NCI-H510A (cell line): Measurements from ENCODE around the gene OGG1.

Source experiments
- DNase-seq: peaks from one replicate; lab custom pipeline; 2025; lab: John Stamatoyannopoulos, UW

The OGG1 gene

GRCh38 chr3:9727743-9728142, 22.0 kb upstream of the OGG1 start:
- DNase-seq: no peak

GRCh38 chr3:9729419-9729818, 20.3 kb upstream of the OGG1 start:
- no peak for DNase-seq

DNA sequence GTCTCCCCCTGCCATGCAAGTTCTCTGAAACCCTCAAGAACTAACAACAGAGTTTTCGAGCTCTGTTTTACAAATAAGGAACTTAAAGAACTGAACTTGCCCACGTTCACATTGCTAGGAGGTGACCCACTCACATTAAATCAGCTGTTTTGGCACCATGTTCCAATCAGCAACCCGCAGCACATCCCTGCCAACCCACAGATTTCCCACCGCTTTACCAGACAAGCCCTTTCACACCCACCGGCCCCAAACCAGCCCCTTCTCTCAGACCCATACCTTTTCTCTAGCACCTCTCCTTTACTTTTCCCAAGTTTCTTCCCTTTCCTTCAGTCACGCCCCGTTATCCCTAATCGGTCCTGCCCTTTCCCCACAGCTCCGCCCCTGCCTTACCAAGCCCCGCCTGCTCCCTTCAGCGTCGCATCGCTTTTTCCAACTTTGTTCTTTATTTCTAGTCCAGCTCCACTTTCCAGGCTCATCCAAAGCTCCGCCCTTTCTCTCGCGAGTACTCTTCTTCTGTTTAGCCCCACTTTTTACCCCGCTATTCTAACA, 19.0 kb upstream of the OGG1 start:
- DNase-seq: peak; percentile 54

DNA sequence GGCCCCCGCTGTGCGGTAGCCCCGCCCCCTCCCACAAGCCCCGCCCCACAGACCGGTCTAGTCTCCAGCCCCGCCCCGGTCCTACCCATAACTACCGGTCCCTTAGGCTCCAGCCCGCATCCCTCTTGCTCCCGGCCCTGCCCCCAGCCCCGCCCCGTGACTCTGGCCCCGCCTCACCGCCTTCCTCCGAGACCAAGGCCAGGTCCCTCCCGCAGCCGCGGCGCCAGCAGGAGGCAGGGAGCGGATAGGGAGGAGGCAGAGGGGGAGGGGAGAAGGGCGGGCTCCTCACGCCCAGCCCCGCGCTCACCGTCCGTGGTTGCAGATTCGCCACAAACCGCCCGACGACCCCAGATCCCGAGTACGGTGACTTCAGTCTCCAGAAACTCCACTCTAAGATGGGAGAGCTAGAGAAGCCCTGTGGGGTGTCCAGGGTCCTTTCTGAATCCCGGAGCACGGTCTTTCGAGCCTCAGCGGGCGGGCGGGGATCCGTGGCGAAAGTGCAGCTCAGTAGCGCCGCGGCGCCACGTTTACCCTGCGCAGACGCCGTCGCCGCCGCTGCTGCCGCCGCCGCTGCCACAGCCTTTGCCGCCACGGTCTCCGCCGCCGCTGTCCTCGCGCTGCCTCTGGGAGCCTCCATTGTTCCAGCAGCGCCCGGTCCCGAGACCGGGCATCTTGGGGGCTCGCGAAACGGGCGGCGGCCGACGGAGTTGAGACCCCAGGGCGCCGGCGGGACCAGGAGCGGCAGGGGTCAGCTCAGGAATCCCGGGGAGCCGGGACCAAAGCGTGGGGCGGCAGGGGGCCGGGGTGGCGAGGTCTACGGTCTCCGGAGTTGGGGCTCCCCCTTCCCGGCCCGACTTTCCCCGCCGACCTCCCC, 18.3 kb upstream of the OGG1 start, which contains the start of gene BRPF1:
Gene BRPF1 (plus strand): TSS at position 530 of the 874 bp plus-strand sequence. CDS start 2,406 bp downstream, outside the sequence.
- peak; percentile 92 for DNase-seq

- DNase-seq: peak; percentile 2
Observed at GRCh38 chr3:9732080-9732739, 17.5 kb upstream of the OGG1 start.

GRCh38 chr3:9732740-9733115, 17.0 kb upstream of the OGG1 start:
- no peak for DNase-seq

- DNase-seq: no peak
Observed at GRCh38 chr3:9736831-9737230, 12.9 kb upstream of the OGG1 start.

DNA sequence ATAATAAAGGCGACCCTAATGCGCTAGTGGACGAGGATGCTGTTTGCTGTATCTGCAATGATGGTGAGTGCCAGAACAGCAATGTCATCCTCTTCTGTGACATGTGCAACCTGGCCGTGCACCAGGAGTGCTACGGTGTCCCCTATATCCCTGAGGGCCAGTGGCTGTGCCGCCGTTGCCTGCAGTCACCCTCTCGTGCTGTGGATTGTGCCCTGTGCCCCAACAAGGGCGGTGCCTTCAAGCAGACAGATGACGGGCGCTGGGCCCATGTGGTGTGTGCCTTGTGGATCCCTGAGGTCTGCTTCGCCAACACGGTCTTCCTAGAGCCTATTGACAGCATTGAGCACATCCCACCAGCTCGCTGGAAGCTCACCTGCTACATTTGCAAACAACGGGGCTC, 10.6 kb upstream of the OGG1 start:
- no peak for DNase-seq

GRCh38 chr3:9742560-9742959, 7.2 kb upstream of the OGG1 start:
- DNase-seq: no peak

GRCh38 chr3:9743548-9743947, 6.2 kb upstream of the OGG1 start:
- DNase-seq: no peak

DNA sequence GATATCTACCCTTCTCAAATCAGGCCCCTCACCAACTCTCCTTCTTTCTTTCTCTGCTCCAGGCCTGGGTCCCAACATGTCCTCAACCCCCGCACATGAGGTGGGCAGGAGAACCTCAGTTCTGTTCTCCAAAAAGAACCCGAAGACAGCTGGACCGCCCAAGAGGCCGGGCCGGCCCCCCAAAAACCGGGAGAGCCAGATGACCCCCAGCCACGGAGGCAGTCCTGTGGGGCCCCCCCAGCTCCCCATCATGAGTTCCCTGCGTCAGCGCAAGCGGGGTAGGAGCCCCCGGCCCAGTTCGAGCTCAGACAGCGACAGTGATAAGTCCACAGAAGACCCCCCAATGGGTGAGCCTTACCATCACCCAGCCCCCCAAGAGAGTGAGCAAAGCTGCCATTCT, 5.6 kb upstream of the OGG1 start:
- no peak for DNase-seq

- DNase-seq: no peak
Observed at GRCh38 chr3:9745521-9745920, 4.2 kb upstream of the OGG1 start.

GRCh38 chr3:9746330-9746729, 3.4 kb upstream of the OGG1 start:
- DNase-seq: no peak

DNA sequence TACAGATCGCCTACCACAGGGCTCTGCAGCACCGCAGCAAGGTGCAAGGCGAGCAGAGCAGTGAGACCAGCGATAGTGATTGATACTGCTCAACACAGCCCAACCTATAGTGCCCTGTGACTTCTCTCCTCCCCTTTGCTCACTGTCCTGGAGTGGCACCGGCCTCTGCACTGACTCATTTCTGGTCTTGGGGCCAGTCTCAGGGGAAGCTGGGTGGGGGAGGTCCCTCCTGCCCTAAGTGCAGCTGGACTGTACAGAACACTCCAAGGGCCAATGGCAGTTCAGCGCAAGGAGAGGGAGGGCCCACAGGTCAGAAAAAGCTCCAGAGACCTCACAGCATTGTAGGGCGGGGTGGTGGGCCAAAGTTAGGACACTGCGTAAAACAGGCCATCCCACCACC, 2.5 kb upstream of the OGG1 start:
- no peak for DNase-seq

DNA sequence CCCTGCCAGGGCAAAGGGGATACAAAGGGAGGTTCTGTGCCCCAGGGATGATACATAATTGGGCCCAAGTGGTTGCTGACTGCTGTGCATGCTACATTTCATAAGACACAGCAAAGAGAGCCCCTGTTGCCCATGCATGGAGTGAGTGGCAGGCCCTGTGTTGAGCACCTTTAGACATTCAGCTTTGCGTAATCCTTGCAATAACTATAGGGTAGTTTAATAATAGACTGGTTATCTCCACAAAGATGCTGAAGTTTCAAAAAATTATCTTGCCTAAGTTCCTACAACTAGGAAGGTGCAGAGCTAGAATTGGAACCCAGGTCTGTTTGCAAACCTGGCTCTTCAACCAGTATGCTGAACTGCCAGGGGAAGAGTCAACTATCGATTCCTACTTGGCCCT, 1.7 kb upstream of the OGG1 start:
- DNase-seq: no peak

- no peak for DNase-seq
Observed at GRCh38 chr3:9749296-9749644, 482 bp upstream of the OGG1 start.

DNA sequence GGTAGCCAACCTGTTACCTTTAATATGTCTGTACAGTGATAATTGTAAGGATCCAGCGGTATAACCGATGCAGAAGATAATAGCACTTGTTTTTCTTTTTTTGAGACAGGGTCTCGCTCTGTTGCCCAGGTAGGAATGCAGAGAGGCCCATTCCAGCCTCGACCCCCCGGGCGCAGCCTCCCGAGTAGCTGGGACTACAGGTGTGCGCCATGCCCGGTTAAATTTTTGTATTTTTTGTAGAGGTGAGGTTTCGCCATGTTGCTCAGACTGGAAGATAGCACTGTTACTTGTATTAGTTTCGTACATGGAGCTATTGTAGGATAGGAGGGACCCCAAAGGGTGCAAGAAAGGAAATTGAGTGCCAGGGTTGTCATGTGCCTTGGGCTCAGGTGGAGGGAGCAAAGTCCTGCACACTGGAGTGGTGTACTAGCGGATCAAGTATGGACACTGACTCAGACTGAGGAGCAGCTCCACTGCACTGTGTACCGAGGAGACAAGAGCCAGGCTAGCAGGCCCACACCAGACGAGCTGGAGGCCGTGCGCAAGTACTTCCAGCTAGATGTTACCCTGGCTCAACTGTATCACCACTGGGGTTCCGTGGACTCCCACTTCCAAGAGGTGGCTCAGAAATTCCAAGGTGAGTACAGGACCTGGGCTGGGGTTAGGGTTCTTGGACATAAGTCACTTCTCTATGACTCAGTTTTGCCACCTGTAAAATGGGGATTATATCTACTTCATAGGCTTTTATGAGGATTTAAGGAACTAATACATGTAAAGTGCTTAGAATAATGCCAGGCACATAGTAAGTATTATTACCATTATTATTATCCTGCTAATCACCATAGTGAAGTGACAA, 1.0 kb downstream of the OGG1 start:
- no peak for DNase-seq

DNA sequence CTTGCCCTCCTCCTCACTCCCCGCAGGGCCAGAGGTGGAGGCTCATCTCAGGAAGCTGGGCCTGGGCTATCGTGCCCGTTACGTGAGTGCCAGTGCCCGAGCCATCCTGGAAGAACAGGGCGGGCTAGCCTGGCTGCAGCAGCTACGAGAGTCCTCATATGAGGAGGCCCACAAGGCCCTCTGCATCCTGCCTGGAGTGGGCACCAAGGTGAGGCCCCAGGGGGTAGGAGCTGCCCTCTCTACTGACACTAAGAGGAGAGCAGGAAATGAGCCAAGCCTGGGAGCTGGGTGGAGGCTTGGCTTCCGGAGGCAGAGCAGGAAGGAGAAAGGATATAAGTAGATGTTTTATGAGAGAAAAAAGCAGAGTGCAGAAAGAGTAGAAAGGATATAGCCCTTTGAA, 4.9 kb downstream of the OGG1 start:
- DNase-seq: no peak

- no peak for DNase-seq
Observed at GRCh38 chr3:9757427-9757826, 7.7 kb downstream of the OGG1 start.

- DNase-seq: no peak
Observed at GRCh38 chr3:9760779-9761505, 11.2 kb downstream of the OGG1 start.

GRCh38 chr3:9761919-9762318, 12.2 kb downstream of the OGG1 start:
- DNase-seq: no peak

- no peak for DNase-seq
Observed at GRCh38 chr3:9762871-9763270, 13.1 kb downstream of the OGG1 start.
